ENCODE results near the gene HELLS. TPM values are rescaled to one million over a fixed set of nuclear protein-coding genes. Genes with fewer than 3 reads are reported as not detected.
"Not testable (repeated sequence)": the region's sequence is repeated elsewhere in the genome, so short reads cannot be mapped to it uniquely, and the experiment has no call there.

The HELLS gene
- total RNA-seq, 2 donors from 2014 or later, result 0.55 to 2.3 TPM

DNA sequence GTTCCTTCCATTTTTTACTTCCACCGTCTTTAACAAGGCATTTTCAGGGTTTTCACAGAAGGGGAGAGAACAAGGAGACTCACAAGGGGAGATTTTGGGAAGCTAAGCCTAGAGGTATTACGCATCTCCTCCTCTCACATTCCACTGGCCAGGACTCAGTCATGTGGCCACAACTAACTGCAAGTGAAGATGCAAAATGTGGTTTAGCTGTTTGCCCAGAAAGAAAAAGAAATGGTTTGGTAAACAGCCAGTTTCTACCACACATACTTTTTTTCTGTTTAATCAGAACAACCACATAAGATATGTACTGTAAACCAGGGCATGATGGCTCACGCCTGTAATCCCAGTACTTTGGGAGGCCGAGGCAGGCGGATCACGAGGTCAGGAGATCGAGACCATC lies 21.4 kb upstream of the HELLS start:
- no peaks in the 10 kb centered on the region for H3K9me3 ChIP-seq
- TF ChIP-seq, protein P1, sequence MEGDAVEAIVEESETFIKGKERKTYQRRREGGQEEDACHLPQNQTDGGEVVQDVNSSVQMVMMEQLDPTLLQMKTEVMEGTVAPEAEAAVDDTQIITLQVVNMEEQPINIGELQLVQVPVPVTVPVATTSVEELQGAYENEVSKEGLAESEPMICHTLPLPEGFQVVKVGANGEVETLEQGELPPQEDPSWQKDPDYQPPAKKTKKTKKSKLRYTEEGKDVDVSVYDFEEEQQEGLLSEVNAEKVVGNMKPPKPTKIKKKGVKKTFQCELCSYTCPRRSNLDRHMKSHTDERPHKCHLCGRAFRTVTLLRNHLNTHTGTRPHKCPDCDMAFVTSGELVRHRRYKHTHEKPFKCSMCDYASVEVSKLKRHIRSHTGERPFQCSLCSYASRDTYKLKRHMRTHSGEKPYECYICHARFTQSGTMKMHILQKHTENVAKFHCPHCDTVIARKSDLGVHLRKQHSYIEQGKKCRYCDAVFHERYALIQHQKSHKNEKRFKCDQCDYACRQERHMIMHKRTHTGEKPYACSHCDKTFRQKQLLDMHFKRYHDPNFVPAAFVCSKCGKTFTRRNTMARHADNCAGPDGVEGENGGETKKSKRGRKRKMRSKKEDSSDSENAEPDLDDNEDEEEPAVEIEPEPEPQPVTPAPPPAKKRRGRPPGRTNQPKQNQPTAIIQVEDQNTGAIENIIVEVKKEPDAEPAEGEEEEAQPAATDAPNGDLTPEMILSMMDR (IDR thresholded peaks at IDR 0.05), result no peak

DNA sequence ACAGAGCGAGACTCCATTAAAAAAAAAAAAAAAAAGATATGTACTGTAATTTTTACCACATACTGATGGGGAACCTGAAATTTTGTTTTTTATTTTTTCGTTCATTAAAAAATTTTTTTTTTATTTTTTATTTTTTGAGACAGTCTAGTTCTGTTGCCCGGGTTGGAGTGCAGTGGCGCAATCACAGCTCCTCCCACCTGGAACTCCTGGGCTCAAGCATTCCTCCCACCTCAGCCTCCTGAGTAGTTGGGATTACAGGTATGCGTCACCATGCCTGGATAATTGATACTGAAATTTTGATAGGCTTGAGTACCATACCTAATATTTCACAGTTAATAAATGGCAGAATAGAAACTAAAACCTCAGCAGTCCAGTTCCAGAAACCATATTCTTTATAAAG lies 20.9 kb upstream of the HELLS start:
- TF ChIP-seq, protein P1 (IDR thresholded peaks at IDR 0.05), result no peak
- no peaks in the 10 kb centered on the region for H3K27me3 ChIP-seq
- no peak for DNase-seq (ENCODE audit: low spot score)
- H3K27ac ChIP-seq, result no peak overlapping the region
- H3K36me3 ChIP-seq, result peaks cover 13% of the 10 kb centered on the region
- no peaks in the 10 kb centered on the region for H3K9me3 ChIP-seq
- H3K4me3 ChIP-seq, result no peak overlapping the region
- H3K4me1 ChIP-seq, result no peaks in the 10 kb centered on the region

More for the DNA sequence above, 21.4 kb upstream of the HELLS start:
- Histone ChIP-seq H3K36me3 (peaks cover 11% of the 10 kb centered on the region), H3K27ac (no peak overlapping the region), H3K4me1 (no peaks in the 10 kb centered on the region), H3K4me3 (no peak overlapping the region), H3K27me3 (no peaks in the 10 kb centered on the region)
- no peak for DNase-seq (ENCODE audit: low spot score)

DNA sequence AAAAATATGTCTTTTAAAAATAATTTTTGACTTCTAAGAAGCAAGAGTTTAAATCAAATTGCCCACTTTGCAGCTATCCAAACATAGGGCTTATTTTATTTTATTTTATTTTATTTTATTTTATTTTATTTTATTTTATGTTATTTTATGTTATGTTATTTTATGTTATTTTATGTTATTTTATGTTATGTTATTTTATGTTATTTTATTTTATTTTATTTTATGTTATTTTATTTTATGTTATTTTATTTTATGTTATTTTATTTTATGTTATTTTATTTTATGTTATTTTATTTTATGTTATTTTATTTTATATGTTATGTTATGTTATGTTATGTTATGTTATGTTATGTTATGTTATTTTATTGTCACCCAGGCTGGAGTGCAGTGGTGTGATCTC lies 14.0 kb upstream of the HELLS start:
- not testable (repeated sequence) for H3K27me3 ChIP-seq; H3K9me3 ChIP-seq; H3K27ac ChIP-seq; H3K4me1 ChIP-seq; H3K4me3 ChIP-seq; DNase-seq (ENCODE audit: low spot score)
- peaks cover 22% of the 10 kb centered on the region for H3K36me3 ChIP-seq

DNA sequence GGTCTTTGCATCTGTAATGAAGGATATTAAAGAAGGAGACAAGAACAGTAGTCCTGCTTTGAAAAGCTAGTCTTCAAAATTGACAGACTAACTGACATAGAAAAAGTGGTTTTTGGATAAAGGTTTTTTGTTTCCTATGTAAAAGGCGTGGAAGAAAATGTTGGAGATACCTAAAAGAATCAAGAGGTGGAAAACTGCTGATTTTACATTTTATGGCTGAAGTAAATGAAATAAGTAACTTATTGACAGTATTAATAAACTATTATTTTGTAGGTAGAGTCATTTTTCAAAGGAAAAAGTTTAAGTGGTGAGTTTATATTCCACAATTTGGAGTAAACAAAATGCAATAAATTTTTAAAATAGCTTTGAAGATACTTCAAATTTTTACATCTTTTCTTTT lies 12.6 kb upstream of the HELLS start:
- H3K4me1 ChIP-seq, result no peaks in the 10 kb centered on the region
- H3K9me3 ChIP-seq, result no peaks in the 10 kb centered on the region
- H3K27ac ChIP-seq, result no peak overlapping the region
- no peak for DNase-seq (ENCODE audit: low spot score)
- no peak overlapping the region for H3K4me3 ChIP-seq
- H3K36me3 ChIP-seq, result peaks cover 17% of the 10 kb centered on the region
- TF ChIP-seq, protein P1 (IDR thresholded peaks at IDR 0.05), result no peak
- H3K27me3 ChIP-seq, result no peaks in the 10 kb centered on the region

DNA sequence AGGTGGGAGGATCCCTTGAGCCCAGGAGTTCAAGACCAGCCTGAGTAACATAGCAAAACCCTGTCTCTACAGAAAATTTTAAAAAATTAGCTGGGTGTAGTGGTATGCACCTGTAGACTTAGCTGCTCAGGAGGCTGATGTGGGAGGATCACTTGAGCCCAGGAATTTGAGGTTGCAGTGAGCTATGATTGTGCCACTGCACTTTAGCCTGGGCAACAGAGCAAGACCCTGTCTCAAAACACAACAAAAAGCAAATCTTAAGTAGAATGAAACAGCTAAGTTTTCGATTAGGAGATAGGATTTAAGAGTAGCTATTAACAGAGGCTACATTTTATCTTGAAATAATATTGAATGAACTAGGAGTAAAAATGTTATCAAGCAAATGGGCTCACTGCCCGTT lies 3.3 kb upstream of the HELLS start:
- peaks cover 0 to 12% of the 10 kb centered on the region in 2 donors for H3K4me1 ChIP-seq
- H3K4me3 ChIP-seq; H3K27ac ChIP-seq; H3K27me3 ChIP-seq; DNase-seq (ENCODE audit: low spot score); H3K36me3 ChIP-seq; H3K9me3 ChIP-seq: not testable (repeated sequence)

DNA sequence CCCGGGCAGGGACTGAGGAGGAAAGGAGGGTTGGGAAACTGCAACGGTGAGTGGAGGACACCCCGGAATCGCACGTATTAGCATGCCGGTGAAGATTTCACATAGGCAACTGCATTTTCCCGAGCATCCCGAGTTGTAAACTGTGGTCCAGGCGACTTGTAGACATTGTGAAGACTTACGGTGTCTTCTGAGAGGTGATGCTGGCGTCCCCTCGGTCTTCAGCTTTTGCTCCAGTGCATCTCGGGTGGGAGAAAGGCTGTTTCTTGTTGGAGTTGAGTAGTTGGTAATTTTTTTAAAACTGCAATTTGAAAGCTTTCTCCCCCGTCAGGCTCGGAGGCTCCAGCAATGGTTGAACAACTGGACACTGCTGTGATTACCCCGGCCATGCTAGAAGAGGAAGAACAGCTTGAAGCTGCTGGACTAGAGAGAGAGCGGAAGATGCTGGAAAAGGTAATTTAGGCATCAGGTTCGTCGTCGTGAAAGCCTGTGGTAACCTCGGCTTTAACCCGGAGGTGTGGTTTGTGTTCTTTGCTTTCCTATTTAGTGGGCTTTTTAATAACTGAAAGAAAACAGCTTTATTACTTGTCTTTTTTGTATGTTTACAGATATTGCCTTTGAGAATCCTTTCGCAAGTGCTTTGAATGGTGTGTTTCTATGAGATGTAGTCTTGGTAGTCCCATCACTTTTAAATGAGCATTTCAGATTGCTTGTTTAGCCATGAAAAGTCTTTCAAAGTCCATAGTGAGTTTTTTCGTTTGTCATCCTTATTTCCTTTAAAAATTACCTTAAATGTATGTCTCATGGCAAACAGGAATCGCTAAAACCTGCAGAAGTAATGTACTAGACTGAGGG lies 687 bp downstream of the HELLS start:
- TF ChIP-seq, protein P1 (IDR thresholded peaks at IDR 0.05), result no peak

DNA sequence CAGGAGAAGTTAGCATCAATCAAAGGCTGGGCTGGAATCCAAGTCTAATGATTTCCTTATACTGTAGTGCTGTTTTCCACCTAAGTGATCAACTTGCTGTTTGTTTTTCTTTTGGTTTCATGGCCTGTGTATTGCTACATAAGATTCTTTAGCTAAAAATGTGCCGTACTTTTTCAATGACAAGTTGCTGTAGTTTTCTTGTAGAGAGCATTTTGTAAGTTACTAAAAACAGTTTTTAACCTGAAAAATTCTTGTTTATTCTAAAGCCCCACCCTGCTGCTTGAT lies 1.3 kb downstream of the HELLS start:
- Histone ChIP-seq H3K36me3 (no peaks in the 10 kb centered on the region), H3K4me3 (no peak overlapping the region), H3K27me3 (no peaks in the 10 kb centered on the region), H3K4me1 (peaks cover 0 to 12% of the 10 kb centered on the region in 2 donors), H3K9me3 (no peaks in the 10 kb centered on the region), H3K27ac (no peak overlapping the region)
- DNase-seq (ENCODE audit: low spot score), result no peak
- TF ChIP-seq, protein P1 (IDR thresholded peaks at IDR 0.05), result no peak

More for the DNA sequence above, 687 bp downstream of the HELLS start:
- Histone ChIP-seq H3K36me3 (no peaks in the 10 kb centered on the region), H3K27me3 (no peaks in the 10 kb centered on the region), H3K9me3 (no peaks in the 10 kb centered on the region), H3K4me1 (peaks cover 0 to 12% of the 10 kb centered on the region in 2 donors), H3K4me3 (peak overlapping the region; percentile 66 to 70), H3K27ac (peak overlapping the region in 1 of 2 donors; percentile 57)
- DNase-seq (ENCODE audit: low spot score), result no peak

All from right atrium auricular region (tissue), 2 donors.